Stimulated activated CD4-positive, alpha-beta T cell treated with anti-CD3 and anti-CD28 coated beads, Interleukin-1b, Interleukin-23, amount 100 ng/mL, for 4 hours (primary cell): Measurements from ENCODE around the gene HS1BP3.

Source experiments
- DNase-seq, 2 donors: peaks; one replicate each; pipeline ENCODE4 v3.0.0-alpha.2; 2020; ENCODE audit warnings: low read depth in 2 of 2

Gene HS1BP3, protein sequence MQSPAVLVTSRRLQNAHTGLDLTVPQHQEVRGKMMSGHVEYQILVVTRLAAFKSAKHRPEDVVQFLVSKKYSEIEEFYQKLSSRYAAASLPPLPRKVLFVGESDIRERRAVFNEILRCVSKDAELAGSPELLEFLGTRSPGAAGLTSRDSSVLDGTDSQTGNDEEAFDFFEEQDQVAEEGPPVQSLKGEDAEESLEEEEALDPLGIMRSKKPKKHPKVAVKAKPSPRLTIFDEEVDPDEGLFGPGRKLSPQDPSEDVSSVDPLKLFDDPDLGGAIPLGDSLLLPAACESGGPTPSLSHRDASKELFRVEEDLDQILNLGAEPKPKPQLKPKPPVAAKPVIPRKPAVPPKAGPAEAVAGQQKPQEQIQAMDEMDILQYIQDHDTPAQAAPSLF

DNA sequence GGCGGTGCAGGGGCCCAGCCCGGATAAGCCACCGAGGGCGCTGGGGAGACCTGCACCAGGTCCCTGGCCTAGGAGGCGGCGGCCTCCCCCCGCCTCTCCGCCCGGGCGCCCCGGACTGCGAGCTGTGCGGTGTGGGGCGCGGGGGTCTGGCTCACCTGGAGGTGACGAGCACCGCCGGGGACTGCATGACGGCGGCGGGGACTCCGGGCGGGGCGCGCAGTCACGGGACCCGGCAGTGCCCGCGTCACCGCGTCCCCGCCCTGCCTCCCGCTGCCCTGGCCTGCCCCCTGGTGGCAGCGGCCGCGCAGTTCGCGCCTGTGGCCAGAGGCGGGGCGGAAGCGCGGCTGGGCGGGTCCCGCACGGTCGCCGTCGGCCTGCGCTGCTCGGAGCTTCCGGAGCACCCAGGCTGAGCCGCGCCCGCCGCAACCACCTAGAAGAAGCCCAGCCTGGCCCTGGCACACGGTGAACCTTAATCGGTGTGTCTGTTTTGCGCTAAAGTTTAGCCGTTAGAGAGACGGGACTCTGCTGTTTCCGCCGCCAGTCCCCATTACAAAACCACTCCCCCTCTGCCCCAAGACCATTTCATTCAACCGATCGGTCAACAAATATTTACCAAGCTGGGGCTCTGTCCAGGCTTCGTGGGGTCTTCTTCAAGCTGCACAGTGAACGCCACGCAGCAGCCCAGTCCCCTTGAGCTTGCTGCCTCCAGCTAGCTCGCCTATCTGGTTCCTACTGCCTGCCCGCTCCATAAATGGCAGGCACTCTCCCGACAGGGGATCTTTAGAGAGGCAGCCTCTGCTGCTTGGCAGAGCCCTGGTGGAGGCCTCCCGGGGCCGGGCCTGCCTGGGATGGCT is at the start of gene HS1BP3:
TSS of gene HS1BP3 (minus strand) at position 222 of the 854 bp plus-strand sequence. CDS start at position 187, 35 bp downstream.
- DNase-seq: peak; percentile 76 to 88

DNA sequence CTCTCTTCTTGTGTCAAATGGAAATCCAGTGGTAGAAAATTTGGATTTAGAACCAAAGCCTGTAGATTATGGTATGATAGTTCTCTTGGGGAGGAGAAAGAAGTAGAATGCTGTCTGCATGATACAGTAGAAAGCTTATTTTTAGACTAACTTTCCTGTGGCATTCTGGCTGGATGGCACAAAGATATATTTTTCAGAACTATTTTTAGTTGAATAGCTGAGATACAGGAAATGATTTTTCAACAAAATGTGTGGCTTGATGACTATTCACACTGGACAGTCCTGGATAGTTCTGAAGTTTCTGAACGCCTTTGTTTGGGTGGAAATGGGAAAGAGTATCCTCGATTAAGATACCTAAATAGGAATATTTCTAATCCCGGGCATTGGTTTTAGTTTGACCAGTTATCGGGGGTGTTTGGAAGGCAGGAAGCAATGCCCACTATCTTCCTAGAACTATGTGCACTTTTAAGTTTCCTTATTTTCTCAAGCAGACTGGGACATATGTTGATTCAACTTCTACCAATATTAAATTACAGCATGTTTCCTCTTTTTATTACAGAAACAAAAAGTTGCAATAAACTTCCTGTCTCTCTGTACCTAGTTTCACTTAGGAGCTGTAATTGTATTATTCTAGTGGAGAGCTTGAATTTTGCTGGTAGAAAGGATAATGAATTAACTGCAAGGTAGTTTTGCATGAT is 48.2 kb upstream of the HS1BP3 start:
- DNase-seq: no peak

DNA sequence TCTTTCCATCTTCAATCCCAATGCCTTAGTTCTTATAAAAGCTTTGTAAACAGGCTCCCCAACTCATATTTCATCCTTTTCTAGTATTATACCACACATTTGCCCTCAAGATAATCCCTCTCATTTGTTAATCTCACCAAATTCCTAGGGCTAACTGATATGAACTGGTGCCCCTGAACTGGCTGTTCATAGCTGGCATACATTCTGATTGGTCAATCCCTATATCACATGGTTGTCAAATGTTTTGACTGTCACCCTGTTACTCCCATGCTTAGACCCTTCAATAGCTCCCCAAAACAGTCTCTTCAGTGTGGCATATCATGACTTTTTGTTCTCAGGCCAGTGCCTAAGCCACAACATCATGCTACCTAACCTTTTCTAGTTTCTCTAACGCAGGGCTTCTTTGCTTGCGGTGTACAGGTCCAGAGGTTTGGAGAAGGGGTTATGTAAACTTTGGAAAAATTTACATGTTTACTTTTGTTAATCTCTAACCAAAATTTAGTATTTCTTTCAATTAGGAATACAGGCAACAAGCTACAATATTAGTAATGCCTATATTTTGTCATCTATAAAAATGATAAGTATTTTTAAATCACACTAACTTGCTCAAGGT is 46.5 kb upstream of the HS1BP3 start:
- DNase-seq: no peak

DNA sequence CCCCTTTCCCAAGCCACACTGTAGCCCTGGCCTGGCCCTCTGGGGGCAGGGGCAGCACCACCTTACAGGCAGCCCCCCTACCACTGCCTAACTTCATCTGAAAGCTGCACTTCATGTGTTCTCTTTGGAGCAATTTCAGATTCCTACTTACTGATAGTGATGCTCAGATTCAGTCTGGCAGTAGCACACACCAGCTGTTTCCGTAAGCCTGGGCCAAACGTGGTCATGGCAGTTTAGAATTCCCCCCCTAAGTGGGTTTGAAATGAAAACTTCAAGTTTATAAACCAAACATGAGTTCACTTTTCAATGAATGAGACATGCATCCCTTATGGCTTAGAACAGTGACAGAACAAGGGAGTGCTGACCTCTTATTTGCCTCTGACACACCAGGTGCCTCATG is 45.5 kb upstream of the HS1BP3 start:
- DNase-seq: no peak

DNA sequence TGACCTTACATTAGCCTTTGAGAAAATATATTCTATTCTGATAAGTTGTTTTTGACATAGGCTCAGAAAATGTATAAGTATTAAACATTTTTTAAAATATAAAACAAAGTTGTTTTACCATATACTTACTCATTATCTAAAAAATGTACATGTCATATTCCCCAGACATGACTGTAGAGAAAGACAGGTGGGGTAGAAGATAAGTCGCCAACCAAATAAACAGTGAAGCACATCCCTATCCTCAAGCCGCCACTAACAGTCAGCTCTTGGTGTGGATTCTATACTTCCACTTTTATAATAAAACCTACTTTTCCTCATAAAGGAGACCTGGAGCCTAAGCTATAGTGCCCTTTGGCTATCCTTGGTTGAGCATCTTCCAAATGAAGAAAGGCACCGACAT is 42.4 kb upstream of the HS1BP3 start:
- no peak for DNase-seq

DNA sequence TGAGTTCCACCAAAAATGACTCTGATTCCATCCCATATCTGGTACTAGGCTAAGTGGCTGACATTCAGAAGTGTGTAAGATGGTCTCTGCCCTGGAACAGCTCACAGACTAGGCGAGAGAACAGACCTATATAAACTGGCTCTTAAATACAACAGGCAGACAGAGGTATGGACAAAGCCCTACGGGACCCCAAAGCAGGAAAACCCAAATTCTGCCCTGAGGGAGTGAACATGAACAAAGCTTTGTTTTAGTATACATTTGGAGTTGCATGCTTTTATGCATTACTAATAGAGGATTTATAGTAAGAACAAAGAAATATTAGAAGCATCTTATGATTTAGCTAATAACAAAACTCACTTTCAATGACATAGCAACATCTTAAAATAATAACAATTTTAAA is 41.2 kb upstream of the HS1BP3 start:
- DNase-seq: no peak

DNA sequence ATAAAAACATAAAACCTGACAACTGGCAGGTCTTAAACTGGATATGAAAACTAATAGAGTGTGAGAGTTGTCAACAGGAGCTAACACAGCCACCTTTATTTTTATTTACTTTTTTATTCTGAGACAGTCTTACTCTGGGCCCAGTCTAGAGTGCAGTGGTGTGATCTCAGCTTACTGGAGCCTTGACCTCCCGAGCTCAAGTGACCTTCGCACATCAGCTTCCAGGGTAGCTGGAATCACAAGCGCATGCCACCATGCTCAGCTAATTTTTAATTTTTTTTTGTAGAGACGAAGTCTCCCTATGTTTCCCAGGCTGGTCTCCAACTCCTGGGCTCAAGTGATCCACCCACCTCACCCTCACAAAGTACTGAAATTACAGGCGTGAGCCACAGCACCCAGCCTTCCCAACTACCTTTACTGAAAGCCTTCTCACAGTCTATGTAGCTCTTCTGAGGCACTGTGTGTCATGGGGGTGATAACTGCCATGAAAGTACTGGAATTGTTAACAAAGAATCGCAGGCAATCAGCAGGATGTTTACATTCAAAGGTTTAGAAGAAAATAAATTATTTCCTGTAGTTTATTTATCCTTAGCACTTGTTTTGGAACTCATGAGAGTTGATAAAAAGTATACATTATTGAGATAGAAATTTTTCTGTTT is 40.3 kb upstream of the HS1BP3 start:
- DNase-seq: no peak

DNA sequence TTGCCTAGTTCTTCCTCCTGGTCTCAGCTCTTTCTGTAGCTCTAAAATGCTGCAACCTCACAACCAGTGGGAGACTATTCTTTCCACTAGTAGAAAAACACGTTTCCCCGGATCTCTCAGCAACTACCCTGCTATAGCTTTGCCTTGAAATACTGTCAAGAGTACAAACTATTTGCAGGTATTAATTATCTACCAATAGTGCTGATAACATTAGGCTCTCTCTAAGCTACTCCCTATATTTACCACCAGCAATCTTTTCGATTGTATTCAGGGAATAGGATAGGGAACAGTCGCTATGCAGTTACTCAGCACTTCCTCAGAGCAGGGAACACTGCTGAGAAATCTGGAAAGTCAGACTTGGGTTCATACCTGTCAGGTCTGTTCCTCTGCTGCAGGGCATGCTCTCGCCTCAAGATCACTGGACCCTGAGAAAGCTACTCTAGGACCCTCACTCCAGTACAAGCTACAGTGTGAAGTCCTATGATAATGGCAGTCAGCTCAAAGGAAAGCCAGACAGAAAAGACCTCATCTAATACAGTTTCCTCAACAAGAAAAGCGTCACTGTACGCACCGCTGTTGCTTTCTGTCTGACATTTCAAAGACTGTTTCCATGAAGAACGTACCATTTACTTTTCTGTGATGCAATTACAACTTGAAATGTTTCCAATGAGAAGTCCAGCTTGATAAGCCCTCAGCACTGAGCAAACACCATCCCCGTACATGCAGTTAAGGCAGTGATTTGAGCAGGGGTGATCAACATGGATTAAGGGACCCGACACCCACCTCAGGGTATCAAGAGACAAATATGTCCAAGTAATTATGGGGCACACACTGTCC is 38.7 kb upstream of the HS1BP3 start:
- no peak for DNase-seq

DNA sequence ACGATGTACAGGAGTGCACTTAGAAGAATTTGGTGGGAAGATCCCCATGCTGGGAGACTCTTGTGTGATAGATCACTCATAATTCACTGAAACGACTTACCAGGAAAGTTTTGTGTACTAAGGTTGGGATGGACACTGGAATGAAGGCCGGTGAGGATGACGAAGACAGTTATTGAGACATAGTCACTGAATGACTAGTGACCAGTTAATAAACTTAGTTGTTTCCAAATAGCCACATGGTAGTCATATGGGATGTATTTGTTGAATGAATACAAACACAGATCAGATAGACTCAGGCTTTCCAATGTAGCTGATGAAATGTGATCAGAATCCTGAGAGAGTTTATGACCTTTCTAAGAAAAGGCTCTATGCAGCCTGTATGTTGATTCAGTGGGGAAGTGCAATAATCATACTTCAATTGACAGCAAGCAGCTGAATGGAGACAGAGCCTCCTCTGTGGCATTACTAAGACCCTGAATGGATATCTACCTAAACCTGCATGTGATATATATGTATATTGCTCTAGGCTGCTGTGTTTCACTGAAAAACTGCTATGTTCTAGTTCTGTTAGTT is 36.4 kb upstream of the HS1BP3 start:
- DNase-seq: no peak

DNA sequence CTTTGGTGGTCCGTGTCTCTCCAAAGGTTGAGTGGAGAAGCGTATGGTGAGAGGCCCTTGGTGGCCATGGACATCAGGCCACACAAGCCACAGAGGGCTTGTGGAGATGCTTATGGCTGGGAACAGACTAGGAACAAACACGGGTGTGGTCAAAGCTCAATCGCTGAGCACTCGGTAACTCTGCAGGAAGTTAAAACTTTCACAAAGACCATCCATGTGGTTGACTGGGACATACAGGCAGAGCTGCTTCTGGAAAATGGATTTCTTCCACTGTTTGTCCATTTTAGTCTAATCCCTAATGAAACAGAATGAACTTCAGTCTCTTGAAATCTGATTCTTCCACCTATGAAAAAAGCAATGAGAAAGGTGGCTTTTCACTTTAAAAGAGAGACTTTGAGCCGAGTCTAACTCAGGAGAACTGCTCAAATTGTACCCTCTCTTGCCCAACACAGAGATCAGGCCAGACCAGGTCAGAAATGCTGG is 33.7 kb upstream of the HS1BP3 start:
- DNase-seq: no peak

DNA sequence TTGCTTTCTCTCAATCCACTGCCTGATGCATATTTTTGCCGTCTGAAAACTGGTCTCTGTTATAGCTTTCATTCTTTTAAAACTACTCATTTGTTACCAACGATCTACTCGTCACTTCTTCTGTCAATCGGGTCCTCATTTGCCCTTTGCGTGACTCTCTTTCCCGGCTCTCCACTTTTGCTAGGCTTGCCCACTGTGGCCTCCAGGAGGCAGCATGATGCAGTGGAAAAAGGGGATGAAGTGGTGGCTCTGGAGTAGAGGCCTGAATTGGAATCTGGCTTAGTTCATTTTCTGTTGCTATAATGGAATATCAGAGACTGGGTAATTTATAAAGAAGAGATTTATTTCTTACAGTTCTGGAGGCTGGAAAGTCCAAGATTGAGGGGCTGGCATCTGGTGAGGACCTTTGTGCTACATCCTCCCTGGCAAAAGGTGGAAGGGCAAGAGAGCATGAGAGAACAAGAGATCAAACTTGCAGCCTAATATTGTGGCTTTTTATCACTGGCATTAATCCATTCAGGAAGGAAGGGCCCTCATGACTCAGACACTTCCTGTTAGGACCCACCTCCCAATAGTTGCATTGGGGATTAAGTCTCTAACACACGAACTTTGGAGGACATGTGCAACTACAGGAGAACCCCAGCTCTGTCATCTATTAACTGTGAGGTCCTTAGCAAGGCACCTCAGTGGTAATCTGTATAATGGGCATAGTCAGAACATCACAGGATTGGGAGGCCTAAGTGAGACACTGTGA is 31.4 kb upstream of the HS1BP3 start:
- DNase-seq: no peak

DNA sequence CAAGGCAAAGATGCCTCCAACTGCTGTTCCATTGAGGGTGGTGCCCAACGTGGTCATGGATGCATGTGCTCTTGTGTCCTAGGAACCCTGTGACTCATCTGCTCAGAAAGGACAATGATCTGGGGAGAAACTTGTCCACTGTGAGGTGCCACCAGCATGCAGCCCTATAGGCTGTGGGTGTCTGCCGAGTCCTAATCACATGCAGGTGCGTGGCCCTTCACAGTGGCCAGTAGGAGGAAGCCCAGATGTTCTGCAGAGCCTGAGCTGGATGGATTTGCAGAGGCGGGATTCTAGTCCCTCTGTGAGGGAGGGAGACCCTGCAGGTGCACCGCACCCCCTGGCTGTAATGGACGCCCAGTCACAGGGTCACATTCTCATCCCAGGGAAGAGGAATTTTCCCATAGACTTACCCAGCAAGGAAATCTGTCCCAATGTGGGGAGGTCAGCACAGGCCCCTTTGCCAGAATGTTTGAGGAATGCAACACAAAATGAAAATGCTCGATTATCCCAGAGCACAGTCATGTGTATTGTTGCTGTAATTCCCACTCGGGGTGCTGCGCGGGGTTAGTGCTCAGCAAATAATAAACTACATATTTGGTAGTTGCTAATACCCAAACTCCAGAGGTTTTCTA is 30.0 kb upstream of the HS1BP3 start:
- no peak for DNase-seq

DNA sequence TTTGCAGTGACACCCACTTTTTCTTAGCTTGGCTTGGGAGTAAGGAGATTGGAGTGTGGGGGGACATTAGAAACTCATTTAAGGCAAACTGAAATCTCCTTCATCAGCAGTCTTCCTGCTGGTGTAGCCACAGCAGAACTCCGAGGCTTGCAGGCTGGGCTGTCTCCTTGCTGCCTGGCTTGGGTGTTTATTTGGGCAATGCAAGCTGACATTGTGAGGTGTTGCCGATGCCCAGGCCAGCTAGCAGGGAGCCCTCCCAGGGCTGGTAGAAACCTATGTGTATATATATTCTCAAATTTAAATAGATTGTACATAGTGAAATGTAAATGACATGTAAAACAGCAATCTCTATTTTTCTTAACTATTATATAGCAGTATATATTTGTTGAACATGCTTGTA is 27.9 kb upstream of the HS1BP3 start:
- DNase-seq: no peak

DNA sequence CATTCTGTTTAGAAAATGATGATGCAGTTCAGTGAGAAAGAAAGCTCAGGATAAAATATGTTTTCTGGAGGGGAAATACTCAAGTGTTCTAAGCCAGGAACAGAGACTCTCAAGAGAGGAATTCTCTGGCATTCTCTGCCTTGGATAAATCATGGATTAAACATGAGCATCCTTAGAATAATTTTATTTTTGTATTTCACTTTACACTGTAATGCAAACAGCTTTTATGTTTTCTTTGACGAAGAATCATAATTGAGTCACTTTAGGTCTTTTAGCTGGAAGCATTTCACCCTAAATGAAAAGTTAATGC is 27.1 kb upstream of the HS1BP3 start:
- no peak for DNase-seq

DNA sequence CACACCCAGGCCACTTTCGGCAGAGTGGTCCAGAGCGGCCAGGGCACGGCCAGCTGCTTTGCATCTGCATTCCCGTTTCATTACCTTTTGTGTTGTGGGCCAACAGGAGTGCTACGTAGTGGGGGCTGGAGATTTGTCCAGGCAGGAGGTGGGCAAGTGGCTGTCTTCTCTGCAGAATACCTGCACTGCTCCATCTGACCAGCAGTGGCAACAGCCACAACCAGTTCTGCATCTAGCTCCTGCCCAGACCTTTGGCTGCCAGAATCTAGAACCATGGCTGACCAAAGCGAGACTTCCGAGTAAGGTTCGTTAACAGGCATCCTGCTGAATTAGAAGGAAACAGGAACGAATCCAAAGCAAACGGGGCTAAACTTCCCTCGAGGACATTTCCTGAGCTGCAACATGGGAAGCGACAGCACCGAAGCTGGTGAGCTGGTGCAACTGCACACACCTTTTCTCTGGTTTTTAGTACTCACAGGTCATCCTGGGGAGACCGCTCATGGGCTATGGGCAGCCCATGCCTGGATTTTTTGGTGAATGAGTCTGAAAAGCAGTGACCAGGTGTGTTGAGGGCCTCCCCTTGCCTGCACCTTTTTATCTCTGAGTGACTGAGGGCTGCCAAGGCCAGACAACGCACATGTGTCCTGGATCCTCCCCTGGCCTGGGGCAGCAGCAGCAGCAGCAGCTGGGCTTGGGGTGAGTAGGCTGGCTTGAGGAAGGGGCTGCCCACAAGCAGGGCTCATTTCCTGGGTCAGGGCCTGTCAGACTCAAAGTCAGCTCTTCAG is 26.6 kb upstream of the HS1BP3 start:
- DNase-seq: no peak

DNA sequence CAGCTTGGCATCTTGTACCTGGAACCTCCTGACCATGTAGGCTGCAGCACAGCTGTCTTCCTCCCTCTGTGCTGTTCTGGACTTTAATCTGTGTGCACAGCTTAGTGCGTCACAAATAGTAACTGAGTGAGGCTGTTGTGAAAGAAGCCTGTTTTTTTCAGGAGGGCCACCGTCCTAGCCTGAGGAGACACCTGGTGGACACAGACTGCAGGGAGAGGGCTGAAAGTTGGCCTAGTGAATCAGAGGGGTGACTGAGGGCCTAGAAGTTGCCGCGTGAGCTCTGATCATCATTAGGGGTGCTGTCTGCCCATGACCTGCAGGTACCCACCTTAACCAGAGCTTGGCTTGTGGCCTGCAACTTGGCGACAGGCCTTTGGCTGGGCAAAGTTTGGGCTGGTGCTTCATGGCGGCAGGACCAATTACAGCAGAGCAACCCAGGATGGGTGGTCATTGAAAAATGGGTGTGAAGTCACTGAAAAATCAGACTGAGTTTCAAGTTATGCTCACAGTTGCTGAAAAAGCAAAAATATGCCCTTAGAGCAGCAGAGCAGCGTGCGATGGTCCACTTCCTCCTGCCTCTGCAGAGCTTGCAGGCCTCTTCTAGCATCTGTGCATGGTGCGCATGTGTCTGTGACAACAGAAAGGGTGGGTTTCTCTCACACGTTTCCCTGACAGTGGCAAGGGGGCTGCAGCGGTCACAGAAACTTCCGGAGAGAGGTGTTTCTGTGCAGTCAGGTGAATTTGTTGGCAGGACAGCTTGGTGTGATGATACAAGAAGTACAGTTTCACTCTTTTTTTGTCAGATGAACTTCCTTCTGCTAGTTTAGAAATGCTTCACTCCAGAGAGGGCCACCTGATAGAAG is 25.7 kb upstream of the HS1BP3 start:
- no peak for DNase-seq

DNA sequence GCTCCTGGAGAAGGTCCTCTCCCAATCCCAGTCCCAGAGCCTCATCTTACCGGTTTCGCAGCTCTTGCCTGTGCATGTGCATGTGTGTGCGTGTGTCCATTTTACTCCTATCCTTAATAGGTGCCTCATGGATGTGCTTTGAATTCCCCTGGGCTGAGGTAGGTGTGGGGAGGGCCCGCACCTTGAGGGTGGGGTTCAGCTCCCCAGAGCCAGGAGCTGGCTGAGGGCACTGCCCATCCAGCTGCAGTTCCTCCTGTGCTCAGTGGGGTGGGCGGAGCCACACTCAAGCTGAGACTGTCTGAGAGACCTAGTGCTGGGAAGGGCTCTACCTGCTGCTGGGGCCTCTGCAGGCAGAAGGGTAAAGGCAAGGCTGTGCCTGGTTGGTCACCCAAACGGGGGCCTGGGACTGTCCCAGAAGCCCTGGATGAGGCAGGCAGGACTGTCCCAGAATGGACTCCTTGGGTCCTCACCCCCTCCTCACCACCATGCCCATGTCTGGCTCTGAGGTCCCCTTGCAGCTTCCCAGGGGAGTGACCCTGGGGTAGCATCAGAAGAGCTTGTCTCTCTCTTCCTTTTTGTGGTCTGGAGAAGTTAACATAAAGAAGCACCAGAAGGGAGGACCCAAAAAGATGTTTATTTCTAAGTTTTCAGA is 24.9 kb upstream of the HS1BP3 start:
- DNase-seq: no peak
